ENCODE measurements around the gene EIF4A3.

DNA sequence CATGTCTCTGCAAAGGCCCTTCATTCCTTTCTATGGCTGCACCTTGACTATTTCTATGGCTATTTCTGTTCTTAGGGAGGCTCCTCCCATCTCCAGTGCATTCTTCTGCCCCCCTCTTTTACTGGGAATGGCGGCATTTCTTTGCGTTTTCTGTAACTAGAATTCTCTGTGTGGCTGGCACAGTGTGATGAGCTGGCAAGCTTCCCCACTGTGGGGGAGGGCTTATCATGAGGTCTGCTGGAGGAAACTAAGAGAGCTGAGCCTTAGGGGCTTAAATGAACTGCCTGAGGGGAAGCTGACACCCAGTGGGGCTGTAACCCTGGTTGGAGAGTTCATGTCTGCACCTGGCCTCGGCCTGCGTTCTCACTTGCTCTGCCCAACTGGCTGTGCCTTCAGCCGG is 21.4 kb upstream of the EIF4A3 start:
- TF ChIP-seq EZH2 (IDR thresholded peaks at IDR 0.05) (no peak), POLR2AphosphoS5 (IDR thresholded peaks at IDR 0.05; ENCODE audit: borderline replicate concordance, low read depth, low read length) (no peak), FOXP2 (optimal IDR thresholded peaks at IDR 0.05; ENCODE audit: control extremely low read depth, extremely low read length, insufficient read depth) (no peak)
